ENCODE data around the gene HOXD3.

HOXD3 gene

GRCh38 chr2:176178038-176178756 lies 21.1 kb downstream of the HOXD3 start:
- H3F3A ChIP-seq (ENCODE audit: low read depth) = no peaks in the 10 kb centered on the region
- H2AFZ ChIP-seq (ENCODE audit: low read length) = no peak overlapping the region
- no peaks in the 10 kb centered on the region for H3K79me2 ChIP-seq (ENCODE audit: insufficient read depth, low read length)
- no peak for TF ChIP-seq CTCF (conservative IDR thresholded peaks at IDR 0.05; ENCODE audit: low read length)
- no peak for TF ChIP-seq EZH2phosphoT487 (IDR thresholded peaks at IDR 0.05; ENCODE audit: borderline replicate concordance)
- H3K27me3 ChIP-seq (ENCODE audit: insufficient read depth, low read length, poor library complexity, severe bottlenecking) = peaks cover under 1% of the 10 kb centered on the region
- no peaks in the 10 kb centered on the region for H4K20me1 ChIP-seq (ENCODE audit: insufficient read depth, low read length, poor library complexity, severe bottlenecking)
- H3K36me3 ChIP-seq (ENCODE audit: insufficient read depth, low read length) = no peaks in the 10 kb centered on the region
- H3K9me2 ChIP-seq (replicated peaks; ENCODE audit: low read depth, low read length) = no peaks in the 10 kb centered on the region
- no peaks in the 10 kb centered on the region for H3K9me3 ChIP-seq (ENCODE audit: insufficient read depth, low read depth, low read length)
- H3K4me2 ChIP-seq (ENCODE audit: low read depth, low read length, poor library complexity, severe bottlenecking) = no peak overlapping the region
- no peaks in the 10 kb centered on the region for H3K4me1 ChIP-seq (ENCODE audit: insufficient read depth, low read length, poor library complexity, severe bottlenecking)
- H3K9ac ChIP-seq (ENCODE audit: low read depth, low read length, poor library complexity, severe bottlenecking) = no peak overlapping the region
- H3K4me3 ChIP-seq (ENCODE audit: low read length, poor library complexity, severe bottlenecking) = no peak overlapping the region

DNA sequence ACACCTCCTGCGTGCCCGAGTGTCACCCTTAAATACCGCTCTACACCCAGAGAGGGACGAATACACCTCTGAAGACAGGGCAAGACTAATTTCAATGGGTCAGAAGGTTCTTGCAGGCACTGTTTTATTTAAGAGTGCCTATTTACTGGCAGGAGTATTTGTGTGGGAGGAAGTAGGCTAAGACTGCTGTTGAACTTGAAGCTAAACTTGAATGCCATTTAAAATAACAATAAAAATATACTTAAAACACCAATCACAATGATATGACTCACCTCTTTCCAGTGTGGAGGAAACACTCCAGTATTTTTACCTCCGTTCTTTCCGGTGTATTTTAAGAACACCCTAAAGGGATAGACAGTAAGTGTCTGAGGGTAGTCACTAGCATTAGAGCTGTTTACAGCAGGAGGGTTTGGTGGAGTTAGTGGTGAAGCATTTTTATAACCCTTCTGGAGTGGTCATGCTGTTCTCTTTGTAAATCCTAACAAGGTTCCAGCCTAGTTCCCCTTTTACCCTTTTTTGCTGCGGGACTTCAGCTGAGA lies 21.7 kb downstream of the HOXD3 start:
- Histone ChIP-seq H3K79me2 (ENCODE audit: insufficient read depth, low read length) (no peaks in the 10 kb centered on the region), H3K4me3 (ENCODE audit: low read length, poor library complexity, severe bottlenecking) (no peak overlapping the region), H2AFZ (ENCODE audit: low read length) (no peak overlapping the region), H3K4me1 (ENCODE audit: insufficient read depth, low read length, poor library complexity, severe bottlenecking) (no peaks in the 10 kb centered on the region), H3K36me3 (ENCODE audit: insufficient read depth, low read length) (no peaks in the 10 kb centered on the region), H3F3A (ENCODE audit: low read depth) (no peaks in the 10 kb centered on the region), H4K20me1 (ENCODE audit: insufficient read depth, low read length, poor library complexity, severe bottlenecking) (no peaks in the 10 kb centered on the region), H3K9ac (ENCODE audit: low read depth, low read length, poor library complexity, severe bottlenecking) (no peak overlapping the region), H3K9me3 (ENCODE audit: insufficient read depth, low read depth, low read length) (no peaks in the 10 kb centered on the region), H3K9me2 (replicated peaks; ENCODE audit: low read depth, low read length) (no peaks in the 10 kb centered on the region), H3K4me2 (ENCODE audit: low read depth, low read length, poor library complexity, severe bottlenecking) (no peak overlapping the region), H3K27me3 (ENCODE audit: insufficient read depth, low read length, poor library complexity, severe bottlenecking) (no peaks in the 10 kb centered on the region)
- no peak for TF ChIP-seq CTCF (conservative IDR thresholded peaks at IDR 0.05; ENCODE audit: low read length)
- TF ChIP-seq EZH2phosphoT487 (IDR thresholded peaks at IDR 0.05; ENCODE audit: borderline replicate concordance) = no peak

GRCh38 chr2:176181551-176181950 lies 24.4 kb downstream of the HOXD3 start:
- Histone ChIP-seq H3K9me2 (replicated peaks; ENCODE audit: low read depth, low read length) (no peaks in the 10 kb centered on the region), H3K4me1 (ENCODE audit: insufficient read depth, low read length, poor library complexity, severe bottlenecking) (no peaks in the 10 kb centered on the region), H3K4me3 (ENCODE audit: low read length, poor library complexity, severe bottlenecking) (no peak overlapping the region), H3K9me3 (ENCODE audit: insufficient read depth, low read depth, low read length) (no peaks in the 10 kb centered on the region), H2AFZ (ENCODE audit: low read length) (no peak overlapping the region), H3K9ac (ENCODE audit: low read depth, low read length, poor library complexity, severe bottlenecking) (no peak overlapping the region), H3F3A (ENCODE audit: low read depth) (no peaks in the 10 kb centered on the region), H3K27me3 (ENCODE audit: insufficient read depth, low read length, poor library complexity, severe bottlenecking) (no peaks in the 10 kb centered on the region), H3K79me2 (ENCODE audit: insufficient read depth, low read length) (no peaks in the 10 kb centered on the region), H3K36me3 (ENCODE audit: insufficient read depth, low read length) (no peaks in the 10 kb centered on the region), H3K4me2 (ENCODE audit: low read depth, low read length, poor library complexity, severe bottlenecking) (no peak overlapping the region), H4K20me1 (ENCODE audit: insufficient read depth, low read length, poor library complexity, severe bottlenecking) (no peaks in the 10 kb centered on the region)
- TF ChIP-seq EZH2phosphoT487 (IDR thresholded peaks at IDR 0.05; ENCODE audit: borderline replicate concordance) = no peak
- TF ChIP-seq CTCF (conservative IDR thresholded peaks at IDR 0.05; ENCODE audit: low read length) = no peak
